OCI-M1 (cell line): Measurements from ENCODE around the gene CAMSAP1.

Source experiments
- DNase-seq: peaks from one replicate; lab custom pipeline; 2025; lab: John Stamatoyannopoulos, UW

Gene CAMSAP1

DNA sequence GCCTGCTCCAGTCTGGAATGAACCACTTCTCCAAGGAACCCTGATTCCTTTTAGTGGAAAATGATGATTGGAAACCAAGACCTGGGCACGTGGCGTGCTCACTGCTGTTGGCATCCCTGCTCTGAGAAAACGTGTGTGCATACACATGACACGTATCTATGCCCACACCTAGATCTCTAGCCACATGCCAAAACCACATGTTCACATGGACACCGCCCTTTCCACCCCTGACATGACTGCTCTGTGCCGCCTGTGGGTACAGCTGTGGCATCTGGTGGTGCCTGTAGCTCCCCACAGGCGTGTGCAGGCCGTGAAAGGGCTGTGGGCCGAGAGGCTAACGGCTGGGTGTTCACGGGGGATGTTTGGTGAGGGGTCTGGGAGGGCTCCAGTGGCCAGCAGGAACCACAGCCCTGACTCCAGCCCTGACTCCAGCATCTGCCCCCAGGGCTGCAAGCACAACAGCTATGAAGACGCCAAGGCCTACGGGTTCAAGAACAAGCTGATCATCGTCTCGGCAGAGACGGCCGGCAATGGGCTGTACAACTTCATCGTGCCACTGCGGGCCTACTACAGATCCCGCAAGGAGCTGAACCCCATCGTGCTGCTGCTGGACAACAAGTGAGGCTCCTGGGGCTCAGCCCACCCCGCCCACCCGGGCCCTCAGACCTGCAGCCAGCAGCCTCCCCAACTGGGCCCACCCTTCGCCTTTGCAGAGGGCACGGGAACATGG is 130.3 kb downstream of the CAMSAP1 start:
- no peak for DNase-seq

DNA sequence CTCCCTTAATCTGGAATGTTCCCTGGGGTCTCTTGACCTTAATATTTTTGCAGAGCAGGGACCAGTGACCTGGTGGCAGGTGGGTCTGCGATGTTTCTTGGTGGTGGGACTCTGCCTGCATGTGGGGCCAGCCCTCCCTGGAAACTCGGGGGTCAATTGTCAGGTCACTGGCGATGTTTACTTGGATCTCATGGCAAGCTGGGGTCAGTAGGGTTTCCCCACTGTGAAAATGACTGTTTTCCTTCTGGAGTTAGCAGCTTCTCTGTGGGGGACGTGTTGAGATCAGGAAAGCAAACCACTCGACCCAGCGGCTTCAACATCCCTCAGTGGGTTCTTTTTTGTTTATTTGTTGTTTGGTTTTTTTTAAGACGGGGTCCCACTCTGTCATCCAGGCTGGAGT is 131.4 kb downstream of the CAMSAP1 start:
- no peak for DNase-seq

DNA sequence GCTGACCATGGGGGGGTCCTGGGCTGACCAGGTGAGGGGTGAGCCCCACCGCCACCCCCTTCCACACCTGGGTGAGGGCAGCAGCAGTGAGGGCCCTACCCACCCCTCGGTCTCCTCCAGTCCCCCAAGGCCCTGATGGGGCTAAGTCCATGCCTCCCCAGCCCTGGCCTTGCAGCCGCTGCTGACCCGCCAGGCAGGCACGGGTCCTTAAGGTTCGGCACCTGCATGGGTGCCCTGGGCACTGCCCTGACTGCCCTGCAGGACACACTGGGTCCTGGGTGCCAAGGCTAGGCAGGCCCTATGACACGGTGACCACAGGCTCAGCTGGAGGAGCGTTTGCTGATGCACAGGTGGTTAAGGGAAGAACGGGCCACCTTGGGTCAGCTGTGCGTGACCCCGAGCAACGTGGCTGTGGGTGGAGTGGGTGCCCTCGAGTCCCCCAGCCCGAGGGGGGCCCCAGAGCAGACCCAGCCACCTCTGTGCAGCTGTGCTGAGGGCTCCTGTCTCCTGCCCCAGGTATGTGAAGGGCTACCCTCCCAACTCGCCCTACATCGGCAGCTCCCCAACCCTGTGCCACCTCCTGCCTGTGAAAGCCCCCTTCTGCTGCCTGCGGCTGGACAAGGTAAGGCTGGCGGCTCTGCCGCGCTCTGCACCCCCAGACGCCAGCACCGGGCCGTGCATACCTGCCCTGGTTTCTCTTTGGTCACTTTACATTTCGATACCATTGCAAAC is 132.4 kb downstream of the CAMSAP1 start:
- DNase-seq, result no peak

DNA sequence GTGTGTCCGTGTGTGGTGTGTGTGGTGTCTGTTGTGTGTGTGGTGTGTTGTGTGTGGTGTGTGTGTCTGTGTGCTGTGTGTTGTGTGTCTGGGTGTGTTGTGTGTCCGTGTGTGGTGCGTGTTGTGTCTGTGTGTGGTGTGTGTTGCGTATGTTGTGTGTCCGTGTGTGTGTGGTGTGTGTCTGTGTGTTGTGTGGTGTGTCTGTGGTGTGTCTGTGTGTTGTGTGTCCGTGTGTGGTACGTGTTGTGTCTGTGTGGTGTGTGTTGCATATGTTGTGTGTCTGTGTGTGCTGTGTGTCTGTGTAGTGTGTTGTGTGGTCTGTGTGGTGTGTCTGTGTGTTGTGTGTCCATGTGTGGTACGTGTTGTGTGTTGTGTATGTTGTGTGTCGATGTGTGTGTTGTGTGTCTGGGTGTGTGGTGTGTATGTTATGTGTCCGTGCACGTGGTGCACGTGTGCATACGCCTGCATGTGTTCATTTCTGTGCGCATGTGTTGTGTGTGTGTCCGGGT is 133.1 kb downstream of the CAMSAP1 start:
- no peak for DNase-seq

DNA sequence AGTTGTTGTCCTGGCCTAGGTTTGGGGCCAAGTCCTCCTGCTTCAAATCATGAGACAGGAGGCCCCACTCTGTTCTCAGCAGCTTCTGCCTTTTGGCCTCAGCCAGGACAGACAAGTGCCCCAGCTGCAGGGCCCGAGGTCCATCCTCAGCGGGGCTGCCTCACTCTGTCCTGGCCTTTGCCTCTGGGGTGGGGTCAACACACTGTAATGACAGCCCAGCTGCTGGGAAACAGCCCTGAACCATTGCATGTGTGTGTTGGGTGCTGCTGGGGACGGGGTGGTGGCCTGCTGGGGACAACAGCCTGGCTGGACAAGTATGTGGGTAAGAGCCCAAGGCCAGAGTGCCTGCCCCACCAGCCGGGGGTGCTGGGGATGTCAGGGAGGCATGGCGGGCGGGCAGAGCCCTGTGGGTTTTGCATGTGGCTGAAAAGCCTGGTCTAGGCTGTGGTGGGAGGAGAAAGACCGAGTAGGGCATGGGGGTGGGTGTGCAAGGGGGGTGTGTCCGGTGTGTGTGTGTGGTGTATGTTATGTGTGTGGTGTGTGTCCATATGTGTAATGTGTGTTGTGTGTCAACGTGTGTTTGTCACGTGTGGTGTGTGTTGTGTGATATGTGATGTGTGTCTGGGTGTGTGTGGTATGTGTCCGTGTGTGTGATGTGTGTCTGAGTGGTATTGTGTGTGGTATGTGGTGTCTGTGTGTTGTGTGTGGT is 133.7 kb downstream of the CAMSAP1 start:
- no peak for DNase-seq

DNA sequence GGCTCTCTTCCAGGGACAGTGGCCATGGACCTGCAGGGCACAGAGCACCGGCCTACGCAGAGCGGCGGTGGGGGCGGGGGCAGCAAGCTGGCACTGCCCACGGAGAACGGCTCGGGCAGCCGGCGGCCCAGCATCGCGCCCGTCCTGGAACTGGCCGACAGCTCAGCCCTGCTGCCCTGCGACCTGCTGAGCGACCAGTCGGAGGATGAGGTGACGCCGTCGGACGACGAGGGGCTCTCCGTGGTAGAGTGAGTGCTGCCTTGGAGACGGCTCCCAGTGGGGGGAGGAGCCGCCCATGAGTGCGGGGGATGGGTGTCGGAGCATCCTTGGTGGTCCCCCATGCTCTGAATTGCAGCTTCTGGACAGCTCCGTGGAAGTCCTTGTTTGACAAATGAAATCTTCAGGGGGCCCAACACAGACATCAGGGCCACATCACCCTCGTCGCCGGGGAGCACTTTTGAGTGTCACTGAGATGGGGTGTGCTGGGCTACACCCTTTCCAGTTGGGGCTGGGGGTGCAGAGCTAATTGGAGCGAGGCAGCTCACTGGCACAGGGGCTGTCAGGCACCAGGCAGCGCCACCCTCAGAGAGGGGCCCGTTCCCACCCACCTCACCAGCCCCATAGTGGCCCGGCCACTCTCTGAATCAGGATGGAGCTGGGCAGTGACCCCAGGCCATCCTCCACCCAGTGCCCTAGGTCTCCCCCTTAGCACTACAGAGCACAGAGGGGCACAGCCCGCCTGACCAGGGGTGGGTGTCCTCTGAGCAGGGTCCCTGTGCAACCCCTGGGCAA is 134.4 kb downstream of the CAMSAP1 start:
- no peak for DNase-seq

DNA sequence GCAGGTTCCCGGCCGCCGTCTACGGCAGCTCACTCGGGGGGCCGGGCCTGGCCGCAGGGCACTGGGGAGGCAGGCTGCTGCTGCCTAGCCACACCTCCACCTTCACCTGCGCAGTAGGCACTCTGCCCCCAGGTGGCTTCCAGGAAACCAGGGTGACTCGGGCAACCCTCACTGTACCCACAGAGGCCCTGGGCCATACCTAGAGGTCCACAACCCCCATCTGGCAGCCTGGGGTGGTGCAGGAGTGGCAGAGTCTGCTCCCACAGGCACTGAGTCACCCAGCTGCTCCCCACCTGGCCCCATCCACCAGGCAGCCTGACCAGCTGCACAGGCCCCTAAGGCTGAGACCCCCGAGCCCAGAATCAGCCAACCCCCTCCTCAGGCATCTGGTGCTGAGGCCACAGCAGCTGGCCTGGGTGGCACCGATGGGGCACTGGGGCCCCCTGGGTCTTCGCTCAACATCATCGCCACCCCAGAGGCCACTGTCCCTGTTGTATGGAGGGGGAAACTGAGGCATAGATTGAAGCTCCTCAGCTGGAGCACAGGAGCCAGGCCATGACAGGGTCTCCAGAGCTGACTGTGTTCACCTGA is 135.2 kb downstream of the CAMSAP1 start:
- no peak for DNase-seq

DNA sequence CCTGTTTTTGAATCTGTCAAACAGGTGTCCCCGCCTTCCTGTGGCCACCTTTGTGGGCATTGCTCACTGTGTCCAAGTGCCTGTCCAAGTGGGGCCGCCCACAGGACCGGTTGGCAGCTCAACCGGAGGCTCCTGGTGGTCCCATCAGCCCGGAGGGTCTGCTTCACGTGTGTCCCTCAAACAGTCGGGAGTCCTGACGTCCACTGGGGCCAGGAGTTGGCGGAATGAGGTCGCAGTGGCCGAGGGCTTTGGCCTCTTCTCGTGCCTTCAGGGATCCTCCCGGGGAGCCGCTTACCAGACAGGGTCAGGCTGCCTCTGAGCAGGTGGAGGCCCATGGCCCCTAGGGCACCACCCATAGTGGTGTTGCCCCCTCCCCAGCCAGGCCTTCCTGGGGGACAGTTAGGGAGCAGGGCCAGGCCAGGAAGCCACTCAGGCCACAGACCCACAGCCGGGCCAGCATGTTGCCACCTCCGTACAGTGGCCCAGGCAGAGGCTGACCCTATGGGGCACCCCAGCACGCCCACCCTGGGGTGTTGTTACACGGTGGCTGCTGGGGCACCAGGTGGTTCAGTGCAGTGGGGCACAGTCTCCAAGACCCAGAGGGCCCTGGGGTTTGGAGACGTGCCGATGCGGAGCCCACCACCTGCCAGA is 135.8 kb downstream of the CAMSAP1 start:
- no peak for DNase-seq

DNA sequence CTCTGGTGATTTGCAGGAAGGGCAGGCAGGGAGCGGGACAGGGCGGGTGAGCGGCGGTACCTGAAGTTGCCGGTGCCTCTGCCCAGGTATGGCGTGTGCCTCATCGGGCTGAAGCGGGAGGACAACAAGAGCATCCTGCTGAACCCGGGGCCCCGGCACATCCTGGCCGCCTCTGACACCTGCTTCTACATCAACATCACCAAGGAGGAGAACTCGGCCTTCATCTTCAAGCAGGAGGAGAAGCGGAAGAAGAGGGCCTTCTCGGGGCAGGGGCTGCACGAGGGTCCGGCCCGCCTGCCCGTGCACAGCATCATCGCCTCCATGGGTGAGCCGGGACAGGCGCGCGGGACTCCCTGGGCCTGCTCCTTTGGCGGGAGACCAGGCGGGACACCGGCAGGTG is 136.6 kb downstream of the CAMSAP1 start:
- no peak for DNase-seq

DNA sequence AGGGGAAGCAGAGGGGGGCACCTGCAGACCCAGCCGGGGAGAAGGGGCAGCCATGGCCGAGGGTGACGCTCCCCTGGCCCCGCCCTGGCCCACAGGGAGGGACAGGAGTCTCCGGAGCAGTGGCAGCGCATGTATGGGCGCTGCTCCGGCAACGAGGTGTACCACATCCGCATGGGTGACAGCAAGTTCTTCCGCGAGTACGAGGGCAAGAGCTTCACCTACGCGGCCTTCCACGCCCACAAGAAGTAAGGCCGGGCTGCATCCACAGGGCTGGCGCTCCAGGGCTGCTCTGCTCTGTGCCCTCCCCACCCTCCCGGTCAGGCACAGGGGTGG is 137.2 kb downstream of the CAMSAP1 start:
- DNase-seq, result no peak

DNA sequence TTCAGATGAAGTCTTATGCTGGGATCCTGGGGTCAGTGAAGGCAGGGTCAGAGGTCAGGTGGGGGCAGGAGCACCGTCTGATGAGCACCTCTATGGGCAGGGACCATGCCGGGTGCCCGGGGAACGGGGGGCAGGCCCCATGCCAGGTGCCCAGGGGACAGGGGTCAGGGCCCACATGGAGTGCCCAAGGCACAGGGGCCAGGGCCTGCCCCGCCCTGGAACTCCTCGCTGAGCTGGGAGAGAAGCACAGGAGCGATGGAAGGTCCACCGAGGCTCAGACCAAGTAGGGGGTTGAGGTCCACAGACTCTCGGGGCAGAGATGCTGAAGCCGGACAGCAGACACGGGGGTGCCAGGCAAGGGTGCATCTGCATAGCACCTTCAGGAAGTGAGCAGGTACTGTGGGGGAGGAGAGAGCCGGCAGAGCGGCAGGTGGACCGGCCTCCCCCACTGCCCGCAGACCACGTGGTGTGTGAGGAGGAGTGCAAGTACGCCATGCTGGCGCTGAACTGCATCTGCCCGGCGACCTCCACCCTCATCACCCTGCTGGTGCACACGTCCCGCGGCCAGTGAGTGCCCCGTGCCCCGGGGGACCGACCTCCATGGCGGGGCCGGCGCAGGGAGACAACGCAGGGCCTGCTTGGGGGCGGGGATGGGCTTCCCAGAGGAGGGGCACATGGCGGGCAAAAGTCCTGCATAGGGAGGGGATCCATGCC is 137.7 kb downstream of the CAMSAP1 start:
- DNase-seq, result no peak

DNA sequence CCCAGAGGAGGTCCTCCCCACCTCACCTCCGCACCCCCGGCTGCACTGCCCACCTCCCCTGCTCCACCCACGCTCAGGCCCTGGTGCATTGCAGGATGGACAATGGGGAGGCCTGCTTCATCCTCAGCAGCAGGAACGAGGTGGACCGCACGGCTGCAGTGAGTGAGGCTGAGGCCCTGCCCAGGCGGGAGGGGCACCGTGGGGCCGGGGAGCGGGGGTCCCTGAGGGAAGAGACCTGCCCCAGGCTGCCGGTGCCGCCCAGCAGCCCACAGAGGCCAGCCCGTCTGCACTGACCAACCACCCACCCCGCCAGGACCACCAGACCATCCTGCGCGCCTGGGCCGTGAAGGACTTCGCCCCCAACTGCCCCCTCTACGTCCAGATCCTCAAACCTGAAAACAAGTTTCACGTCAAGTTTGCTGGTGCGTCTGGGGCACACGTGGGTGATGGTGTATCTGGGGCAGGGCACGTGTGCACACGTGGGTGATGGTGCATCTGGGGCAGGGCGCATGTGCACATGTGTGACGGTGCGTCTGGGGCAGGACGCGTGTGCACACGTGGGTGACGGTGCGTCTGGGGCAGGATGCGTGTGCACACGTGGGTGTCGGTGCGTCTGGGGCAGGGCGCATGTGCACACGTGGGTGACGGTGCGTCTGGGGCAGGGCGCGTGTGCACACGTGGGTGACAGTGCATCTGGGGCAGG is 138.7 kb downstream of the CAMSAP1 start:
- no peak for DNase-seq

DNA sequence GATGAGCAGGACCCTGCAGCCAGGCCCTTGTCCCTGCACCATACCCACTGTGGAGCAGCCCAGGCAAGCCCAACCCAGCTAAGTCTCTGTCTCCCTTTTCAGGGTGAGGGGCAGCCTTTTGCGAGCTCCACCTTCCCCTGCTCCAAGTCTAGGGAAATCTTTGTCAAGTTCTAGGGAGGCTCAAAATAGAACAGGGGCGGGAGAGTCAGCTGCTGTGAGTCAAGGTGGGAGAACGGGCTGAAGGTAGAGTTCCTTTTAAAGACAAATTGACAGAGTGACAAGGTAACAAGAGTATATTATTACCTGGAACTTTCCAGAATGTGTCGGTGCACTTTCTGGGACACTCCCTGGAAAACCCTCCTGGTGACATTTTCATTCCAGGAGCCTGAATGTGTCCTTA is 140.6 kb downstream of the CAMSAP1 start:
- no peak for DNase-seq

DNA sequence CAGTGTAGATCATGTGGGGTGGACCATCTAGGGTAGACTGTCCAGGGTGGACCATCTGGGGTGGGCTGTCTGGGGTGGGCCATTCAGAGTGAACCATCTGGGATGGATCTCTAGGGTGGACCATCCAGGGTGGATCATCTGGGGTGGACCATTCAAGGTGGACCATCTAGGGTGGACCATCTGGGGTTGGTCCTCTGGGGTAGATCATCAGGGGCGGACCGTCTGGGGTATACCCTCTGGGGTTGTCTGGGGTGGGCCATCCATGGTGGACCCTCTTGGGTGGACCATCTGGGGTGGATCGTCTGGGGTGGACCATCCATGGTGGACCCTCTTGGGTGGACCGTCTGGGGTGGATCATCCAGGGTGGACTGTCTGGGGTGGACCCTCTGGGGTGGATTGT is 141.1 kb downstream of the CAMSAP1 start:
- DNase-seq, result no peak

DNA sequence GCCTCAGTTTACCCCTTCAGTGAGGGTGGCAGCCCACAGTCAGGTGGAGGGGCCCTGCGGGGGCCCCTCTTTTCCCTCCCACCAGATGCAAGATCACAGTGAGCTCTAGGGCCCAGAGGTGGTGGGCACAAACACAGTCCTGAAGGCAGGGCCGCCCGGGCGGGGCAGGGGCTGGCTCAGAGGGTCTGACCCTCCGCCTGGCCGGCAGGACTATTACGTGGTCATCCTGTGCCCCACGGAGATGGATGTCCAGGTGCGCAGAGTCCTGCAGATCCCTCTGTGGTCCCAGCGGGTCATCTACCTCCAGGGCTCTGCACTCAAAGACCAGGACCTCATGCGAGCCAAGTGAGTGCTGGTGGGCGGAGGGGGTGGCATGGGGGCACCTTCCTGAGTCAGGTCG is 141.9 kb downstream of the CAMSAP1 start:
- no peak for DNase-seq

DNA sequence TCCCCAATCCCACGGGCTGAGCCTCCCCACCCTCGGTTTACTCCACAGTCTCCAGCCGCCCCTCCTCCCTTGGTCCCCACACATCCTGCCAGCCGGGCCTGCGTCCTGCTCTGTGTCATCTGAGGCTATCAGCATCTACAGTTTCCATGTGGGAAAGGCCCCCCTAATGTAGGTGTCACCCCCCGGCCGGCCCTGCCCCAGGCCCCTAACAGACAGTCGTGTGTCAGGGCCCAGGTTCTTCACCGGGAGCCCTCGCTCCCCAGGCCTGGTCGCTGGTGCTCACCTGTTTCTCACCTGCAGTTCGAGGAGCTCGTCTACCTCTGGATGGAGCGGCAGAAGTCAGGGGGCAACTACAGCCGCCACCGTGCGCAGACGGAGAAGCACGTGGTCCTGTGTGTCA is 142.6 kb downstream of the CAMSAP1 start:
- no peak for DNase-seq

DNA sequence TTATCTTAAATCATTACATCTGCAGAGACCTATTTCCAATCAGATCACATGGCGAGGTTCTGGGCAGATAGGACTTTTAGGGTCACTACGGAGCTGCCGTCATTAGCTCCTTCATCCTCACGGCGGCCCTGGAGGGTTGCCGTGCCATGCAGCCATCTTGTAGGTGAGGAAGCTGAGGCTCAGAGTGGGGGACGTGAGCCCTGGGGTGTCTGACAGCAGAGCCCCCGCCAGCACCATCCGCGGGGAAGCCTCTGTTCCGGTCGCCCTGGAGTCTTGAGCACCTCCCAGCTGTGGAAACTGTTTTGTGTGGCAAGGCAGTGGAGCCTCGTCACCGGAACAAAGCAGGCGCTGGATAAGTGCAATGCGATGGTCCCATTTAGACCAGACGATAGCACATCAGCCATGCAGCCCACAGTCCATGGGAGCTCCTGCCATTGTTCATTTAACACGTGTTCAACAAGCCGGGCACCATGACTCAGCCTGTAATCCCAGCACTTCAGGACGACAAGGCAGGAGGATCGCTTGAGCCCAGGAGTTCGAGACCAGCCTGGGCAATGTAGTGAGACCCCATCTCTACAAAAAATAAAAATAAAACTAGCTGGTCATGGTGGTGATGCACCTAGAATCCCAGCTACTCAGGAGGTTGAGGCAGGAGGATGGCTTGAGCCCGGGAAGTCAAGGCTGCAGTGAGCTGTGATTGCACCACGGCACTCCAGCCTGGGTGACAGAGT is 143.5 kb downstream of the CAMSAP1 start:
- no peak for DNase-seq

DNA sequence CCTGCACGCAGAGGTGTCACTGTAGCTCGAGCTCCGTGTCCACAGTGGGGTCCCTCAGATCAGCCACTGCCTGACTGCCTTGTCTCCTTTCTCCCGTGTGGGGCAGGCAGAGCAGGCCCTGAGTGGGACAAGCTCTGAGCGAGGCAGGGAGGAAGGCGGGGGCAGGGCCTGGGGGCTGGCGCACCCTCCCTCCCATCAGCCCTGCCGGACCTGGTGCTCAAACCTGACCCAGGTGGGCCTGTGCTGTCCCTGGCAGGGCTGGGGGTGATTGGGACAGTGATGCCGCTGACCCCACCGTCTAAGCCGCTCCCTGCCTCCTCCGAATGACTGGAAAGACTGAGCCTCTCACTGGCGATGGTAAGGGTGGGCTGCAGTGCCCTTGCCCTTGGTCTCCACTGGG is 144.4 kb downstream of the CAMSAP1 start:
- DNase-seq, result no peak

DNA sequence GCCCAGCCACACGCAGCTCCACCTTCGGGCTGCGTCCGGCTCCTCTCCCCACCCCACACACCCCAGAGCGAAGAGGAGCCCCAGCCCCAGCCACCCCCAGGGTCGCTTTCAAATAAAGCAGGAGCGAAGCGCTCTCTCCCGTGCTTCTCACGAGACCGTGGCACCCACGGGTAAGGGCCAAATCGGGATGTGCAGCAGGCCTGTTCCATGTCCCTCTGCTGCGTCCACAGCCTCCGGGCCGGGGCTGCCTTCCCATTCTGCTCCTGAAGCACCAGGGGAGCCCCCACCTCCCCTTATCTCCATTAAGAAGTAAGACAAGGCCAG is 145.5 kb downstream of the CAMSAP1 start:
- DNase-seq, result no peak
